ENCODE data around the gene OR2T34.
"Not testable (repeated sequence)": the region's sequence is repeated elsewhere in the genome, so short reads cannot be mapped to it uniquely, and the experiment has no call there.

OR2T34 gene, protein sequence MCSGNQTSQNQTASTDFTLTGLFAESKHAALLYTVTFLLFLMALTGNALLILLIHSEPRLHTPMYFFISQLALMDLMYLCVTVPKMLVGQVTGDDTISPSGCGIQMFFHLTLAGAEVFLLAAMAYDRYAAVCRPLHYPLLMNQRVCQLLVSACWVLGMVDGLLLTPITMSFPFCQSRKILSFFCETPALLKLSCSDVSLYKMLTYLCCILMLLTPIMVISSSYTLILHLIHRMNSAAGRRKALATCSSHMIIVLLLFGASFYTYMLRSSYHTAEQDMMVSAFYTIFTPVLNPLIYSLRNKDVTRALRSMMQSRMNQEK

DNA sequence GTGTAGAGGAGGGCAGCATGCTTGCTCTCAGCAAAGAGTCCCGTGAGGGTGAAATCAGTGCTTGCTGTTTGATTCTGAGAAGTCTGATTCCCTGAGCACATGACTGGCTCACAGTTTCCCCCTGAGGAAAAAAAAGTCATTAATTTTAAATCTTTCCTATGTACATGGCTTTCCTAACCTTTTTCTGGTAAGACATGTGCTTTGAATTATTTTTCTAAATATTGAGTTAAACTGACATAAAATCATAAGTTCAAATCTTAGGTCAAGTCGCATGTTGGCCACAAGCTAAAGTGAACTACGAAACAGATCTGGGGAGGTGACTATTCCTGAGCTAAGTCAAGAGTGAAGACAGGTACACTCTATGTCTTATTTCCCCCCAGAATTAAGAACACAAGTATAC lies at the start of gene OR2T34:
TSS of gene OR2T34 (minus strand) at position 101 of the 400 bp plus-strand sequence. CDS start at position 101, 0 bp downstream.
- not testable (repeated sequence) for DNase-seq (ENCODE audit: low read depth in 2 of 3, low spot score in 1 of 3)

GRCh38 chr1:248622570-248623001 lies 48.0 kb upstream of the OR2T34 start:
- DNase-seq (ENCODE audit: low read depth in 2 of 3, low spot score in 1 of 3), result no peak

- no peak for DNase-seq (ENCODE audit: low read depth in 2 of 3, low spot score in 1 of 3)
These were observed 47.2 kb upstream of the OR2T34 start for GRCh38 chr1:248621770-248622169.

DNA sequence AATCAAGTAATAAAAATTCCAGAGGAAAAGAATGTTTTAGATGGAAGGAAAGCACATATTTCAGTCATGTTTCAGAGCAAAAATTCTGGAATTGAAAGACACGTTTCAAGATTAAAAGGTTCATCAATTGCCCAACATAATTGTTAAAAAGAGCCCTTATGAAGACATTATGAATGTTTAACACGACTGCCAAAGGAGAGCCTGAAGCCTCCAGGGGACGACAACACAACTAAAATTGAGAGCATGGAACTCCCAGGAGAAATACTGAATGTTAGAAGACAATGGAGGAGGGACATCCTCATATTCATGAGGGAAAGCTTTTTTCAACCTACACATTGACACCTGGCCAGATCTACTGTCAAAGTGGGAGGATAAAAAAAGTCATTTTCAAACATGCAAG lies 44.3 kb upstream of the OR2T34 start:
- DNase-seq (ENCODE audit: low read depth in 2 of 3, low spot score in 1 of 3), result peak; percentile 29 to 56 (median 47)

GRCh38 chr1:248618119-248618518 lies 43.6 kb upstream of the OR2T34 start:
- DNase-seq (ENCODE audit: low read depth in 2 of 3, low spot score in 1 of 3), result no peak

- no peak for DNase-seq (ENCODE audit: low read depth in 2 of 3, low spot score in 1 of 3)
These were observed 39.2 kb upstream of the OR2T34 start for GRCh38 chr1:248613742-248614141.

GRCh38 chr1:248611883-248612414 lies 37.4 kb upstream of the OR2T34 start:
- DNase-seq (ENCODE audit: low read depth in 2 of 3, low spot score in 1 of 3), result peak in 1 of 3 donors; percentile 14

DNA sequence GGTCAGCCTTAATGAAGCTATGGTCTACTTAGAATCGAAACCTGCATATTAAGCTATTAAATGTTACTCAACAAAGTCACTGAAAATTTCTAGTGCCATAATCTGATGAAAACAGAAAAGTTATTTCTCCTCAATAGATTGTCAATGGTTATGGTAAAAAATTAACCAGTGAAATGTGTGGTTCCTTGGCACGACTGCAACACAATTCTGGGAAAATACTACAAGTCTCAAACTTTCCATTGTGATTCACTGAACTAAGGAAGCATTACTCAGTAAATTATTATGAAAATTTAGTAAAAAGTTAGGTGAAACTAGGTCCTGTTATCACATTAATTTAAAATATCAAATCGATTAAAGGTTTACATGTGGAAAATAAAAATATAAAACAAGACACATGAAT lies 35.7 kb upstream of the OR2T34 start:
- DNase-seq (ENCODE audit: low read depth in 2 of 3, low spot score in 1 of 3), result no peak

GRCh38 chr1:248599396-248599795 lies 24.8 kb upstream of the OR2T34 start:
- DNase-seq (ENCODE audit: low read depth in 2 of 3, low spot score in 1 of 3), result no peak

GRCh38 chr1:248597589-248597988 lies 23.0 kb upstream of the OR2T34 start, which contains the start of gene OR2T10:
Gene OR2T10 (minus strand): TSS chr1:248597700. CDS start chr1:248593768, 3,932 bp downstream.
- no peak for DNase-seq (ENCODE audit: low read depth in 2 of 3, low spot score in 1 of 3)

DNA sequence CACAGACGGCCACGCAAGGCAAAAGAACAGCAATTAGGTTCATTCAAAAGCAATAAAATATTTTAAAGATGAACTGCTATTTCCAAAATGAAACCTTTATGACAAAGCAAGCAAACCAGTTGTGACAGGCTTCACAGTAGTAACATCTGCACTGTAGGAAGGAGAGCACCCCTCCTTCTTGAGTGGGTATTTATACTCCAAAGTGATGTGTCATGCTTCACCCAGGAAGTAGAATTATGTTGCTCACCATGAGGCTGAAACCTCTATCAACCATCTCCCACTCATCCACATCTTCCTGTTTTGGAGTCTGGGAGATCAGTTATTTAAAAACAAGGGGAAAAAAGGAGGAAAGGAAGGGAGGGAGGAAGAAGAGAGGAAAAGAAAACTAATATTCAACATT lies 22.1 kb upstream of the OR2T34 start:
- DNase-seq (ENCODE audit: low read depth in 2 of 3, low spot score in 1 of 3), result no peak

DNA sequence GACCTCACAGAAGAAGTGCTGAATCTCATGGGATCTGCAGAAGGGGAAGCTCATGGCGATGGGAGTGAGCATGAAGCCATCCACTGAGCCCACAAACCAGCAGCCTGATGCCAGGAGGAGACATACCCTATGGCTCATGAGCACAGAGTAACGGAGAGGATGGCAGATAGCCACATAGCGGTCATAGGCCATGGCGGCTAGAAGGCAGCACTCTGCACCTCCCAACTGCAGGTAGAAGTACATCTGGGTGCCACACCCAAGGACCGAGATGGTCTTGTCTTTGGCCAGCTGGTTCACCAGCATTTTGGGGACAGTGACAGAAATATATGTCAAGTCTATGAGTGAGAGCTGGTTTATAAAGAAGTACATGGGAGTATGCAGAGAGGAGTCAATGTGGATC lies 18.7 kb upstream of the OR2T34 start:
- no peak for DNase-seq (ENCODE audit: low read depth in 2 of 3, low spot score in 1 of 3)

GRCh38 chr1:248592655-248593054 lies 18.1 kb upstream of the OR2T34 start:
- DNase-seq (ENCODE audit: low read depth in 2 of 3, low spot score in 1 of 3), result no peak

DNA sequence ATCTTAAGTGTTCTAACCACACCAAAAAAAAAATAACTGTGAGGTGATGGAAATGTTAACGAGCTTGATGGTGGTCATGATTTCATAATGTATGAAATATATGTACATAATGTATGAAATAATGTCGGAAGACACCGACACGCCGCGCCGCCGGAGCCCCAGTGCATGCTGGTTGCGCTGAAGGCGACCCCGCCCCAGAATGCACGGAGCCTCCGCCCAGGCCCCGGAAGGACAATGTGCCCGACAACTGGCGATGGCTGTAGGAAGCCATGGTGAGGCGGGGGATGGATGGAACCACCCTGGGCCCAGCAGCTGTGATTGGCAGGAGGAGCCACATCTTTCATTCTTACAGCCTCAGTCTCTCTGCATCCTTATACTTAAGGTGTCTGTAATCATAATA lies 15.5 kb upstream of the OR2T34 start:
- no peak for DNase-seq (ENCODE audit: low read depth in 2 of 3, low spot score in 1 of 3)

- no peak for DNase-seq (ENCODE audit: low read depth in 2 of 3, low spot score in 1 of 3)
These were observed 14.8 kb upstream of the OR2T34 start for GRCh38 chr1:248589334-248589733.

DNA sequence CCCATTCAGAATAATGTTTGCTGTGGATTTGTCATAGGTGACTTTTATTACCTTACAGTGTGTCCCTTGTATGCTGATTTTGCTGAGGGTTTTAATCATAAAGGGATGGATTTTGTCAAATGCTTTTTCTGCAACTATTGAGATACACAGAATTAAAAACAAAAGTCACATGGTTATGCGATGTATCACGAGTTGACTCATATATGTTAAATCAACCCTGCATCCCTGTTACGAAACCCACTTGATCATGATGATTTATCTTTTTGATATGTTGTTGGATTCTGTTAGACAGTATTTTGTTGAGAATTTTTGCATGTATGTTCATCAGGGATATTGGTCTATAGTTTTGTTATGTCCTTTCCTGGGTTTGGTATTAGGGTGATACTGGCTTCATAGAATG lies 10.7 kb upstream of the OR2T34 start:
- no peak for DNase-seq (ENCODE audit: low read depth in 2 of 3, low spot score in 1 of 3)

DNA sequence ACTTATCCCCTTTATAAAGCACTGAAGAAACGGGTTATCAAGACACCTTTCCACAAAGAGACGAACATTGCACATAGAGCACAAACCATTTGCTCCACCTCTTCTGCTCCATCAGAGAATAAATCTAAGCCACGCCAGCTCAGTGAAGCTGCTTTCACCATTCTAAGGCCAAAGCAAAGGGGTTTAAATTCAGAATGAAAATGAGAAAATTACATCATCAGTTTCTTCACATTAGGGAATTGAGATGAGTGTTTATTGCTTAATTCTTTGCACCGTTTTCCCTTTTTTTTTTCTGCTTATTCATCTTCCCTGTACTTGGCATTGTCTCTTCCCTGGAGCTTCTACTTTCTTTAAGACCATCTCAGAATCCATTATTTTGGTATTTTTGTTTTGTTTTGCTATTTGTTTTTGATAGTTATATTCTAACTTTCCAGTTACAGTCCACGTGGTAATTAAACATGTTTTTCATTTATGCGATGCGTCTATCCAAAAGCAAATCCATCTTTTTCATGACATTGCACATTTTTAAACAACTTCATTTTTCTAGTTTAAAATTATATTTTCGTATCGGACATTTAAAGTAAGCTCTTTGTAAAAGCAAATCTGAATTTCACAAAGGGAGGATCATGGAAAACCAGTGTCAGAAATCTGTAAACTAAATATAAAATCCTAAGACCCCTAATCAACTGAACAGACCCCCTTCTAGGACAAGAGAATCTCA lies 1.9 kb upstream of the OR2T34 start:
- DNase-seq (ENCODE audit: low read depth in 2 of 3, low spot score in 1 of 3), result no peak

DNA sequence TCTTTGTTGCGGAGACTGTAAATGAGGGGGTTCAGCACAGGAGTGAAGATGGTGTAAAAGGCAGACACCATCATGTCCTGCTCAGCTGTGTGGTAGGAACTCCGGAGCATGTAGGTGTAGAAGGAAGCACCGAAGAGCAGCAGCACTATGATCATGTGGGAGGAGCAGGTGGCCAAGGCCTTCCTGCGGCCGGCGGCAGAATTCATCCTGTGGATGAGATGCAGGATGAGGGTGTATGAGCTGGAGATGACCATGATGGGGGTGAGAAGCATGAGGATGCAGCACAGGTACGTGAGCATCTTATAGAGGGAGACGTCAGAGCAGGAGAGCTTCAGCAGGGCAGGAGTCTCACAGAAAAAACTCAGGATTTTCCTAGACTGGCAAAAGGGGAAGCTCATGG lies 701 bp downstream of the OR2T34 start:
- DNase-seq (ENCODE audit: low read depth in 2 of 3, low spot score in 1 of 3), result not testable (repeated sequence)

- not testable (repeated sequence) for DNase-seq (ENCODE audit: low read depth in 2 of 3, low spot score in 1 of 3)
These were observed 2.5 kb downstream of the OR2T34 start for GRCh38 chr1:248572049-248572448.

DNA sequence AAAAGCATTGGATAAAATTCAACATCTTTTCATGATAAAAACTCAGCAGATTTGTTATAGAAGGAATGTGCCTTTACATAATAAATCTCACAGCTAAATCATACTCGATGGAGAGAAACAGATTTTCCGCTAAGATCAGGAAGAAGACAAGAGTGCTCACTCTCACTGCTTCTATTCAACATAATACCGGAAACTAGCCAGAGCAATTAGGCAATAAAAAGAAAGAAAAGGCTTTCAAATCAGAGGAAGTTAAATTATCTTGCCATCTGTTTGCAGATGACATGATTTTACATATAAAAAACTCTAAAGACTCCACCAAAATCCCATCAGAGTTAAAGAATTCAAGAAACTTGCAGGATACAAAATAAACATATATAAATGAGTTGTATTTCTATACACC lies 3.7 kb downstream of the OR2T34 start:
- not testable (repeated sequence) for DNase-seq (ENCODE audit: low read depth in 2 of 3, low spot score in 1 of 3)

- not testable (repeated sequence) for DNase-seq (ENCODE audit: low read depth in 2 of 3, low spot score in 1 of 3)
These were observed 5.5 kb downstream of the OR2T34 start for GRCh38 chr1:248569049-248569448.

Data from stimulated activated CD4-positive, alpha-beta T cell treated with anti-CD3 and anti-CD28 coated beads, Interleukin-12 subunit alpha, Interleukin-12 subunit beta, amount 100 ng/mL, for 48 hours (primary cell).